Measurements from ENCODE around the gene SLAIN1. TPM values are rescaled to one million over a fixed set of nuclear protein-coding genes. Genes with fewer than 3 reads are reported as not detected.

The SLAIN1 gene
- total RNA-seq, 2 experiments from 2014 or later, result 41.2 to 42.5 TPM

GRCh38 chr13:77724092-77724491 lies 26.6 kb downstream of the SLAIN1 start:
- peak in 4 of 14 experiments; percentile 12 to 67 (median 56) for DNase-seq
- H3K36me3 ChIP-seq (ENCODE audit: insufficient read depth, low read length), result peaks cover 35% of the 10 kb centered on the region
- Mint-ChIP-seq H3K9me3 (no peaks in the 10 kb centered on the region), H3K36me3 (ENCODE audit: low read depth) (peaks cover 92% of the 10 kb centered on the region), H3K4me3 (no peak overlapping the region), H3K27me3 (no peaks in the 10 kb centered on the region), H3K27ac (peak overlapping the region; percentile 10), H3K4me1 (ENCODE audit: low read depth) (peaks cover 49% of the 10 kb centered on the region)
- H3K27me3 ChIP-seq (ENCODE audit: control insufficient read depth in 1 of 2, insufficient read depth in 2 of 2, low read length in 2 of 2), result no peaks in the 10 kb centered on the region
- H3K9me3 ChIP-seq (ENCODE audit: control insufficient read depth in 1 of 2, insufficient read depth in 1 of 2, low read length in 2 of 2), result no peaks in the 10 kb centered on the region
- no peaks in the 10 kb centered on the region for H3K4me1 ChIP-seq (ENCODE audit: insufficient read depth, low read length)
- H3K4me3 ChIP-seq (ENCODE audit: low read length), result no peak overlapping the region
- H3K27ac ChIP-seq (ENCODE audit: low read depth in 1 of 2, low read length in 2 of 2), result no peak overlapping the region
- POLR2A ChIA-PET, result interaction anchor here (0.6 to 1.6 kb wide), 3 partner anchors 27 to 1837 kb away, joined by 3 to 4 read pairs (median 3); partner anchors contain the start of gene SLAIN1
- CTCF ChIA-PET, result no interaction called here
- ATAC-seq (ENCODE audit: poor library complexity), result peak; percentile 83
- no peak for TF ChIP-seq CTCF (IDR thresholded peaks at IDR 0.05)
- intact Hi-C loops (cut with DNase I, micrococcal nuclease), result no loop called here

- Histone ChIP-seq H3K4me3 (ENCODE audit: low read length) (no peak overlapping the region), H3K27ac (ENCODE audit: low read depth in 1 of 2, low read length in 2 of 2) (no peak overlapping the region), H3K27me3 (ENCODE audit: control insufficient read depth in 1 of 2, insufficient read depth in 2 of 2, low read length in 2 of 2) (no peaks in the 10 kb centered on the region), H3K9me3 (ENCODE audit: control insufficient read depth in 1 of 2, insufficient read depth in 1 of 2, low read length in 2 of 2) (no peaks in the 10 kb centered on the region), H3K4me1 (ENCODE audit: insufficient read depth, low read length) (peaks cover 6% of the 10 kb centered on the region), H3K36me3 (ENCODE audit: insufficient read depth, low read length) (peaks cover 34% of the 10 kb centered on the region)
- H3K36me3 Mint-ChIP-seq (ENCODE audit: low read depth), result peaks cover 92% of the 10 kb centered on the region
- intact Hi-C loops (cut with DNase I, micrococcal nuclease), result no loop called here
- no peaks in the 10 kb centered on the region for H3K9me3 Mint-ChIP-seq
- TF ChIP-seq CTCF (IDR thresholded peaks at IDR 0.05), result no peak
- CTCF ChIA-PET, result no interaction called here
- H3K4me3 Mint-ChIP-seq, result no peak overlapping the region
- no peak overlapping the region for H3K27ac Mint-ChIP-seq
- POLR2A ChIA-PET, result interaction anchor here (1.0 to 1.4 kb wide), 2 partner anchors 27 to 28 kb away, joined by 3 read pairs; partner anchors contain the start of gene SLAIN1
- DNase-seq (no peak), ATAC-seq (ENCODE audit: poor library complexity) (no peak)
- H3K4me1 Mint-ChIP-seq (ENCODE audit: low read depth), result peaks cover 53% of the 10 kb centered on the region
- H3K27me3 Mint-ChIP-seq, result no peaks in the 10 kb centered on the region
Measured at GRCh38 chr13:77725071-77725470, 27.6 kb downstream of the SLAIN1 start.

- Mint-ChIP-seq H3K4me3 (no peak overlapping the region), H3K9me3 (no peaks in the 10 kb centered on the region), H3K4me1 (ENCODE audit: low read depth) (peaks cover 49% of the 10 kb centered on the region), H3K36me3 (ENCODE audit: low read depth) (peaks cover 78% of the 10 kb centered on the region), H3K27ac (no peak overlapping the region), H3K27me3 (no peaks in the 10 kb centered on the region)
- Histone ChIP-seq H3K4me1 (ENCODE audit: insufficient read depth, low read length) (peaks cover 6% of the 10 kb centered on the region), H3K4me3 (ENCODE audit: low read length) (no peak overlapping the region), H3K27me3 (ENCODE audit: control insufficient read depth in 1 of 2, insufficient read depth in 2 of 2, low read length in 2 of 2) (no peaks in the 10 kb centered on the region), H3K36me3 (ENCODE audit: insufficient read depth, low read length) (peaks cover 19% of the 10 kb centered on the region), H3K27ac (ENCODE audit: low read depth in 1 of 2, low read length in 2 of 2) (no peak overlapping the region), H3K9me3 (ENCODE audit: control insufficient read depth in 1 of 2, insufficient read depth in 1 of 2, low read length in 2 of 2) (no peaks in the 10 kb centered on the region)
- ChIA-PET POLR2A (interaction anchor here (1.0 kb wide), 1 partner anchor 9 kb away, joined by 3 read pairs; no protein-coding TSS in a partner anchor), CTCF (interaction anchor here (1.0 kb wide), 1 partner anchor 14 kb away, joined by 3 read pairs; no protein-coding TSS in a partner anchor)
- ATAC-seq (ENCODE audit: poor library complexity) (no peak), DNase-seq (no peak)
- no peak for TF ChIP-seq CTCF (IDR thresholded peaks at IDR 0.05)
- intact Hi-C loops (cut with DNase I, micrococcal nuclease), result no loop called here
Measured at GRCh38 chr13:77728265-77729125, 31.0 kb downstream of the SLAIN1 start.

Data from CD4-positive, alpha-beta T cell (primary cell).